ENCODE measurements around the gene DAAM1.

Gene DAAM1

GRCh38 chr14:59349258-59349701 is 160.8 kb downstream of the DAAM1 start:
- Histone ChIP-seq H3K27me3 (ENCODE audit: control insufficient read depth in 2 of 2, insufficient read depth in 2 of 2, low read length in 2 of 2) (no peaks in the 10 kb centered on the region), H3K9ac (ENCODE audit: low read depth in 1 of 2, low read length in 2 of 2) (no peak overlapping the region), H3K27ac (ENCODE audit: low read depth in 2 of 2, low read length in 2 of 2) (no peak overlapping the region), H3K4me1 (ENCODE audit: control insufficient read depth in 2 of 2, insufficient read depth in 2 of 2, low read length in 2 of 2) (no peaks in the 10 kb centered on the region), H3K36me3 (ENCODE audit: control insufficient read depth in 2 of 2, insufficient read depth in 2 of 2, low read length in 2 of 2) (peaks cover 28 to 30% of the 10 kb centered on the region in 2 donors), H3K9me3 (ENCODE audit: control insufficient read depth in 2 of 2, low read length in 2 of 2) (no peaks in the 10 kb centered on the region), H3K4me3 (ENCODE audit: low read length in 2 of 2) (no peak overlapping the region)

- Histone ChIP-seq H3K9me3 (ENCODE audit: control insufficient read depth in 2 of 2, low read length in 2 of 2) (no peaks in the 10 kb centered on the region), H3K36me3 (ENCODE audit: control insufficient read depth in 2 of 2, insufficient read depth in 2 of 2, low read length in 2 of 2) (peaks cover 31 to 36% of the 10 kb centered on the region in 2 donors), H3K4me1 (ENCODE audit: control insufficient read depth in 2 of 2, insufficient read depth in 2 of 2, low read length in 2 of 2) (no peaks in the 10 kb centered on the region), H3K9ac (ENCODE audit: low read depth in 1 of 2, low read length in 2 of 2) (no peak overlapping the region), H3K27me3 (ENCODE audit: control insufficient read depth in 2 of 2, insufficient read depth in 2 of 2, low read length in 2 of 2) (no peaks in the 10 kb centered on the region), H3K27ac (ENCODE audit: low read depth in 2 of 2, low read length in 2 of 2) (no peak overlapping the region), H3K4me3 (ENCODE audit: low read length in 2 of 2) (no peak overlapping the region)
Measured at GRCh38 chr14:59352961-59353360, 164.5 kb downstream of the DAAM1 start.

GRCh38 chr14:59354666-59355065 is 166.2 kb downstream of the DAAM1 start:
- no peaks in the 10 kb centered on the region for H3K27me3 ChIP-seq (ENCODE audit: control insufficient read depth in 2 of 2, insufficient read depth in 2 of 2, low read length in 2 of 2)
- H3K36me3 ChIP-seq (ENCODE audit: control insufficient read depth in 2 of 2, insufficient read depth in 2 of 2, low read length in 2 of 2), result peaks cover 28 to 31% of the 10 kb centered on the region in 2 donors
- H3K27ac ChIP-seq (ENCODE audit: low read depth in 2 of 2, low read length in 2 of 2), result no peak overlapping the region
- no peak overlapping the region for H3K9ac ChIP-seq (ENCODE audit: low read depth in 1 of 2, low read length in 2 of 2)
- H3K9me3 ChIP-seq (ENCODE audit: control insufficient read depth in 2 of 2, low read length in 2 of 2), result no peaks in the 10 kb centered on the region
- no peak overlapping the region for H3K4me3 ChIP-seq (ENCODE audit: low read length in 2 of 2)
- peaks cover 0 to 5% of the 10 kb centered on the region in 2 donors for H3K4me1 ChIP-seq (ENCODE audit: control insufficient read depth in 2 of 2, insufficient read depth in 2 of 2, low read length in 2 of 2)

GRCh38 chr14:59355091-59355490 is 166.6 kb downstream of the DAAM1 start:
- H3K9me3 ChIP-seq (ENCODE audit: control insufficient read depth in 2 of 2, low read length in 2 of 2), result no peaks in the 10 kb centered on the region
- H3K9ac ChIP-seq (ENCODE audit: low read depth in 1 of 2, low read length in 2 of 2), result no peak overlapping the region
- no peak overlapping the region for H3K4me3 ChIP-seq (ENCODE audit: low read length in 2 of 2)
- H3K27ac ChIP-seq (ENCODE audit: low read depth in 2 of 2, low read length in 2 of 2), result no peak overlapping the region
- H3K27me3 ChIP-seq (ENCODE audit: control insufficient read depth in 2 of 2, insufficient read depth in 2 of 2, low read length in 2 of 2), result no peaks in the 10 kb centered on the region
- H3K36me3 ChIP-seq (ENCODE audit: control insufficient read depth in 2 of 2, insufficient read depth in 2 of 2, low read length in 2 of 2), result peaks cover 24 to 28% of the 10 kb centered on the region in 2 donors
- H3K4me1 ChIP-seq (ENCODE audit: control insufficient read depth in 2 of 2, insufficient read depth in 2 of 2, low read length in 2 of 2), result peaks cover 0 to 9% of the 10 kb centered on the region in 2 donors

GRCh38 chr14:59356312-59356711 is 167.8 kb downstream of the DAAM1 start:
- Histone ChIP-seq H3K27me3 (ENCODE audit: control insufficient read depth in 2 of 2, insufficient read depth in 2 of 2, low read length in 2 of 2) (no peaks in the 10 kb centered on the region), H3K9me3 (ENCODE audit: control insufficient read depth in 2 of 2, low read length in 2 of 2) (no peaks in the 10 kb centered on the region), H3K27ac (ENCODE audit: low read depth in 2 of 2, low read length in 2 of 2) (no peak overlapping the region), H3K4me3 (ENCODE audit: low read length in 2 of 2) (no peak overlapping the region), H3K36me3 (ENCODE audit: control insufficient read depth in 2 of 2, insufficient read depth in 2 of 2, low read length in 2 of 2) (peaks cover 19 to 20% of the 10 kb centered on the region in 2 donors), H3K4me1 (ENCODE audit: control insufficient read depth in 2 of 2, insufficient read depth in 2 of 2, low read length in 2 of 2) (peaks cover 5 to 19% of the 10 kb centered on the region in 2 donors), H3K9ac (ENCODE audit: low read depth in 1 of 2, low read length in 2 of 2) (no peak overlapping the region)

GRCh38 chr14:59356767-59357166 is 168.3 kb downstream of the DAAM1 start:
- Histone ChIP-seq H3K4me3 (ENCODE audit: low read length in 2 of 2) (no peak overlapping the region), H3K4me1 (ENCODE audit: control insufficient read depth in 2 of 2, insufficient read depth in 2 of 2, low read length in 2 of 2) (peaks cover 10 to 23% of the 10 kb centered on the region in 2 donors), H3K27ac (ENCODE audit: low read depth in 2 of 2, low read length in 2 of 2) (no peak overlapping the region), H3K9ac (ENCODE audit: low read depth in 1 of 2, low read length in 2 of 2) (no peak overlapping the region), H3K9me3 (ENCODE audit: control insufficient read depth in 2 of 2, low read length in 2 of 2) (no peaks in the 10 kb centered on the region), H3K36me3 (ENCODE audit: control insufficient read depth in 2 of 2, insufficient read depth in 2 of 2, low read length in 2 of 2) (peaks cover 16 to 20% of the 10 kb centered on the region in 2 donors), H3K27me3 (ENCODE audit: control insufficient read depth in 2 of 2, insufficient read depth in 2 of 2, low read length in 2 of 2) (no peaks in the 10 kb centered on the region)

GRCh38 chr14:59358102-59358501 is 169.6 kb downstream of the DAAM1 start:
- H3K4me3 ChIP-seq (ENCODE audit: low read length in 2 of 2), result no peak overlapping the region
- peak overlapping the region in 1 of 2 donors; percentile 25 for H3K27ac ChIP-seq (ENCODE audit: low read depth in 2 of 2, low read length in 2 of 2)
- H3K4me1 ChIP-seq (ENCODE audit: control insufficient read depth in 2 of 2, insufficient read depth in 2 of 2, low read length in 2 of 2), result peaks cover 12 to 23% of the 10 kb centered on the region in 2 donors
- H3K9ac ChIP-seq (ENCODE audit: low read depth in 1 of 2, low read length in 2 of 2), result no peak overlapping the region
- peaks cover 13 to 15% of the 10 kb centered on the region in 2 donors for H3K36me3 ChIP-seq (ENCODE audit: control insufficient read depth in 2 of 2, insufficient read depth in 2 of 2, low read length in 2 of 2)
- H3K9me3 ChIP-seq (ENCODE audit: control insufficient read depth in 2 of 2, low read length in 2 of 2), result no peaks in the 10 kb centered on the region
- H3K27me3 ChIP-seq (ENCODE audit: control insufficient read depth in 2 of 2, insufficient read depth in 2 of 2, low read length in 2 of 2), result no peaks in the 10 kb centered on the region

GRCh38 chr14:59358784-59359183 is 170.3 kb downstream of the DAAM1 start:
- no peaks in the 10 kb centered on the region for H3K9me3 ChIP-seq (ENCODE audit: control insufficient read depth in 2 of 2, low read length in 2 of 2)
- no peak overlapping the region for H3K27ac ChIP-seq (ENCODE audit: low read depth in 2 of 2, low read length in 2 of 2)
- H3K27me3 ChIP-seq (ENCODE audit: control insufficient read depth in 2 of 2, insufficient read depth in 2 of 2, low read length in 2 of 2), result no peaks in the 10 kb centered on the region
- peaks cover 9 to 17% of the 10 kb centered on the region in 2 donors for H3K36me3 ChIP-seq (ENCODE audit: control insufficient read depth in 2 of 2, insufficient read depth in 2 of 2, low read length in 2 of 2)
- no peak overlapping the region for H3K9ac ChIP-seq (ENCODE audit: low read depth in 1 of 2, low read length in 2 of 2)
- H3K4me1 ChIP-seq (ENCODE audit: control insufficient read depth in 2 of 2, insufficient read depth in 2 of 2, low read length in 2 of 2), result peaks cover 12 to 23% of the 10 kb centered on the region in 2 donors
- H3K4me3 ChIP-seq (ENCODE audit: low read length in 2 of 2), result no peak overlapping the region

- no peaks in the 10 kb centered on the region for H3K27me3 ChIP-seq (ENCODE audit: control insufficient read depth in 2 of 2, insufficient read depth in 2 of 2, low read length in 2 of 2)
- no peaks in the 10 kb centered on the region for H3K9me3 ChIP-seq (ENCODE audit: control insufficient read depth in 2 of 2, low read length in 2 of 2)
- H3K27ac ChIP-seq (ENCODE audit: low read depth in 2 of 2, low read length in 2 of 2), result no peak overlapping the region
- no peak overlapping the region for H3K9ac ChIP-seq (ENCODE audit: low read depth in 1 of 2, low read length in 2 of 2)
- H3K36me3 ChIP-seq (ENCODE audit: control insufficient read depth in 2 of 2, insufficient read depth in 2 of 2, low read length in 2 of 2), result peaks cover 7 to 16% of the 10 kb centered on the region in 2 donors
- peaks cover 12 to 23% of the 10 kb centered on the region in 2 donors for H3K4me1 ChIP-seq (ENCODE audit: control insufficient read depth in 2 of 2, insufficient read depth in 2 of 2, low read length in 2 of 2)
- H3K4me3 ChIP-seq (ENCODE audit: low read length in 2 of 2), result no peak overlapping the region
Measured at GRCh38 chr14:59359431-59360124, 171.1 kb downstream of the DAAM1 start.

GRCh38 chr14:59360233-59360632 is 171.8 kb downstream of the DAAM1 start:
- Histone ChIP-seq H3K9ac (ENCODE audit: low read depth in 1 of 2, low read length in 2 of 2) (no peak overlapping the region), H3K27me3 (ENCODE audit: control insufficient read depth in 2 of 2, insufficient read depth in 2 of 2, low read length in 2 of 2) (no peaks in the 10 kb centered on the region), H3K4me3 (ENCODE audit: low read length in 2 of 2) (no peak overlapping the region), H3K4me1 (ENCODE audit: control insufficient read depth in 2 of 2, insufficient read depth in 2 of 2, low read length in 2 of 2) (peaks cover 12 to 23% of the 10 kb centered on the region in 2 donors), H3K27ac (ENCODE audit: low read depth in 2 of 2, low read length in 2 of 2) (no peak overlapping the region), H3K36me3 (ENCODE audit: control insufficient read depth in 2 of 2, insufficient read depth in 2 of 2, low read length in 2 of 2) (peaks cover 5 to 18% of the 10 kb centered on the region in 2 donors), H3K9me3 (ENCODE audit: control insufficient read depth in 2 of 2, low read length in 2 of 2) (no peaks in the 10 kb centered on the region)

Measured in mucosa of rectum (tissue), 2 donors.